H9 (cell line): Measurements from ENCODE around the gene DCDC2C. TPM values are rescaled to one million over a fixed set of nuclear protein-coding genes. Genes with fewer than 3 reads are reported as not detected.

Source experiments
- DNase-seq: peaks from one replicate; pipeline ENCODE4 v3.0.0-alpha.2; 2017
- H2AFZ ChIP-seq: one replicate; pipeline ENCODE4 v1.6.1; 2013; ENCODE audit warnings: mild to moderate bottlenecking, low read length, control low read depth, moderate library complexity
- H2AK5ac ChIP-seq: 2 replicates; pipeline ENCODE4 v1.6.1; 2013; ENCODE audit warnings: low read length, control low read depth, mixed read lengths; ENCODE audit not compliant: insufficient read length
- H2BK120ac ChIP-seq: one replicate; pipeline ENCODE4 v1.6.1; 2013; ENCODE audit warnings: low read depth, mild to moderate bottlenecking, low read length, control low read depth, inconsistent platforms; ENCODE audit not compliant: poor library complexity, severe bottlenecking
- H2BK12ac ChIP-seq: 2 replicates; pipeline ENCODE4 v1.6.1; 2013; ENCODE audit warnings: low read length, control low read depth, mixed read lengths, low read depth; ENCODE audit not compliant: insufficient read length
- H2BK15ac ChIP-seq: 2 replicates; pipeline ENCODE4 v1.6.1; 2013; ENCODE audit warnings: low read depth, low read length, control low read depth
- H2BK20ac ChIP-seq: one replicate; pipeline ENCODE4 v1.6.1; 2013; ENCODE audit warnings: low read depth, mild to moderate bottlenecking, low read length, control low read depth, inconsistent platforms; ENCODE audit not compliant: poor library complexity, severe bottlenecking
- H2BK5ac ChIP-seq: 2 replicates; pipeline ENCODE4 v1.6.1; 2013; ENCODE audit warnings: low read length, control low read depth, mixed read lengths; ENCODE audit not compliant: insufficient read length
- H3K14ac ChIP-seq: 2 replicates; pipeline ENCODE4 v1.6.1; 2013; ENCODE audit warnings: low read length, control low read depth; ENCODE audit not compliant: insufficient read depth
- H3K18ac ChIP-seq: 2 replicates; pipeline ENCODE4 v1.6.1; 2013; ENCODE audit warnings: low read depth, mild to moderate bottlenecking, mixed read lengths, low read length, control low read depth; ENCODE audit not compliant: insufficient read length
- H3K23ac ChIP-seq: 2 replicates; pipeline ENCODE4 v1.6.1; 2013; ENCODE audit warnings: low read length, control low read depth, mixed read lengths, low read depth; ENCODE audit not compliant: insufficient read length
- H3K23me2 ChIP-seq: 2 replicates; pipeline ENCODE4 v1.6.1; 2013; ENCODE audit warnings: low read depth, mild to moderate bottlenecking, mixed read lengths, low read length, control low read depth; ENCODE audit not compliant: insufficient read length, poor library complexity, severe bottlenecking
- H3K27ac ChIP-seq: 2 replicates; pipeline ENCODE4 v1.5.1; 2013; ENCODE audit warnings: low read length, control low read depth, mixed read lengths, low read depth; ENCODE audit not compliant: insufficient read length
- H3K27me3 ChIP-seq: 2 replicates; pipeline ENCODE4 v1.6.1; 2013; ENCODE audit warnings: low read length, control low read depth, inconsistent platforms; ENCODE audit not compliant: insufficient read depth
- H3K4ac ChIP-seq: 2 replicates; pipeline ENCODE4 v1.6.1; 2013; ENCODE audit warnings: low read depth, mild to moderate bottlenecking, control low read depth, inconsistent platforms, low read length, moderate library complexity
- H3K4me1 ChIP-seq: 2 replicates; pipeline ENCODE4 v1.6.1; 2013; ENCODE audit warnings: low read length, control low read depth, inconsistent platforms; ENCODE audit not compliant: insufficient read depth
- H3K4me2 ChIP-seq: 2 replicates; pipeline ENCODE4 v1.6.1; 2013; ENCODE audit warnings: low read length, control low read depth, mixed read lengths; ENCODE audit not compliant: insufficient read length, insufficient read depth
- H3K56ac ChIP-seq: 2 replicates; pipeline ENCODE4 v1.6.1; 2013; ENCODE audit warnings: low read depth, mild to moderate bottlenecking, mixed read lengths, low read length, control low read depth; ENCODE audit not compliant: insufficient read length
- H3K79me1 ChIP-seq: 2 replicates; pipeline ENCODE4 v1.6.1; 2013; ENCODE audit warnings: low read depth, mild to moderate bottlenecking, moderate library complexity, low read length, control low read depth, inconsistent platforms; ENCODE audit not compliant: insufficient read depth, poor library complexity, severe bottlenecking
- H3K79me2 ChIP-seq: 2 replicates; pipeline ENCODE4 v1.6.1; 2013; ENCODE audit warnings: low read length, control low read depth, inconsistent platforms; ENCODE audit not compliant: insufficient read depth
- H3K9ac ChIP-seq: 2 replicates; pipeline ENCODE4 v1.6.1; 2013; ENCODE audit warnings: low read length, control low read depth, mixed read lengths; ENCODE audit not compliant: insufficient read length; ENCODE audit errors: extremely low read depth
- H3K9me3 ChIP-seq: one replicate; pipeline ENCODE4 v1.6.1; 2013; ENCODE audit warnings: low read depth, low read length, inconsistent platforms; ENCODE audit not compliant: control insufficient read depth
- H3T11ph ChIP-seq: one replicate; pipeline ENCODE4 v1.6.1; 2013; ENCODE audit warnings: mild to moderate bottlenecking, low read length, control low read depth, inconsistent platforms
- H4K20me1 ChIP-seq: one replicate; pipeline ENCODE4 v1.6.1; 2013; ENCODE audit not compliant: control insufficient read depth, insufficient read length, insufficient read depth
- H4K5ac ChIP-seq: 2 replicates; pipeline ENCODE4 v1.6.1; 2013; ENCODE audit warnings: low read depth, mild to moderate bottlenecking, mixed read lengths, low read length, control low read depth; ENCODE audit not compliant: insufficient read length
- H4K8ac ChIP-seq: replicated peaks from 2 replicates; pipeline ENCODE4 v1.6.1; 2013; ENCODE audit warnings: low read length, control low read depth, mixed read lengths, low read depth; ENCODE audit not compliant: insufficient read length
- H4K91ac ChIP-seq: 2 replicates; pipeline ENCODE4 v1.6.1; 2013; ENCODE audit warnings: low read depth, mild to moderate bottlenecking, moderate library complexity, mixed read lengths, low read length, control low read depth; ENCODE audit not compliant: insufficient read length
- H3K27ac Mint-ChIP-seq, 3 experiments: 2 replicates in 2 of 3; 3 replicates in 1 of 3; pipeline ENCODE4 v1.8.0; 2020 to 2021; ENCODE audit warnings: mixed read lengths in 3 of 3, mild to moderate bottlenecking in 1 of 3, moderate library complexity in 1 of 3
- H3K27me3 Mint-ChIP-seq: 2 replicates; pipeline ENCODE4 v1.8.0; 2021; ENCODE audit warnings: low read depth, mild to moderate bottlenecking, moderate library complexity, mixed read lengths
- H3K36me3 Mint-ChIP-seq, 3 experiments: 2 replicates in 2 of 3; 3 replicates in 1 of 3; pipeline ENCODE4 v1.8.0; 2020 to 2021; ENCODE audit warnings: low read depth in 3 of 3, mixed read lengths in 3 of 3; ENCODE audit not compliant: insufficient read depth in 1 of 3
- H3K4me1 Mint-ChIP-seq, 2 experiments: 2 replicates each; pipeline ENCODE4 v1.8.0; 2020; ENCODE audit warnings: mixed read lengths in 2 of 2
- H3K4me3 Mint-ChIP-seq, 2 experiments: 2 replicates in 1 of 2; 3 replicates in 1 of 2; pipeline ENCODE4 v1.8.0; 2020 to 2021; ENCODE audit warnings: mild to moderate bottlenecking in 2 of 2, mixed read lengths in 2 of 2, moderate library complexity in 1 of 2
- H3K9me3 Mint-ChIP-seq, 2 experiments: 2 replicates in 1 of 2; 3 replicates in 1 of 2; pipeline ENCODE4 v1.8.0; 2020; ENCODE audit warnings: mild to moderate bottlenecking in 2 of 2, mixed read lengths in 2 of 2, moderate library complexity in 1 of 2
- WGBS: extraction: QIAGEN DNeasy Blood & Tissue Kit; methylation state at CpG from one replicate; pipeline ENCODE4 v1.1.7; 2013; ENCODE audit warnings: missing lambda C conversion rate, low lambda C conversion rate, mixed read lengths; ENCODE audit not compliant: insufficient read length; ENCODE audit errors: extremely low coverage; 5-methylcytosine and 5-hydroxymethylcytosine counted together
- total RNA-seq: library from RNA; stranded (reverse); gene quantifications from 2 replicates; pipeline ENCODE4 v1.2.1, GENCODE V29; 2021
- TF ChIP-seq, protein P1 (sequence below): fragments of 200-600 bp; sonication (generic); conservative IDR thresholded peaks from 3 replicates; pipeline ENCODE4 v1.8.0; 2021; ENCODE audit warnings: antibody characterized with exemption, mild to moderate bottlenecking

The DCDC2C gene
- total RNA-seq, 1 experiment from 2014 or later, result not detected

DNA sequence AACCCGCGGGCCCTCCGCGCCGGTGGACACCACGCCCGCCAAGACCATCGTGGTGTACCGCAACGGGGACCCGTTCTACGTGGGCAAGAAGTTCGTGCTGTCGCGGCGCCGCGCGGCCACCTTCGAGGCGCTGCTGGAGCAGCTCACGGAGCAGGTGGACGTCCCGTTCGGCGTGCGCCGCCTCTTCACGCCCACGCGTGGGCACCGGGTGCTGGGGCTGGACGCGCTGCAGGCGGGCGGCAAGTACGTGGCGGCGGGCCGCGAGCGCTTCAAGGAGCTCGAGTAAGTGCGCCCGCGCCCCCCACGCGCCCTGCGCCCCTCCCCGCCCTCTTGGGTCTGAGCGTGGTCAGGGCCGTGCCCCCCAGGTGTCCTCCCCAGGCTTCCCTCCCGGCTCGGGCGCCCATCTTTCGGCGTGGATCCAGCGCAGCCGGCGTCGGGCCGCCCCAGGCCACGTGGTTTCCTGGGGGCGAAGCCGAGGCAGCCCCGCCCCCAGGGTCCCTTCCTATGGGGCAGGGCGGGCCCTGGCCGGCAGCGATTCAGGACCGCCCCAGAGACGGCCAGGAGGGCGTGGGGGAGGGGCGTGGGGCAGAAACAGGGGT is 481 bp downstream of the DCDC2C start:
- WGBS, result no CpG with 5 or more reads among the region's 73 CpGs

More for the DNA sequence above, 481 bp downstream of the DCDC2C start:
- H3K9me3 Mint-ChIP-seq, result peaks cover 7 to 8% of the 10 kb centered on the region in 2 experiments
- Histone ChIP-seq H2BK5ac (no peak overlapping the region), H4K5ac (no peak overlapping the region), H3K27me3 (no peaks in the 10 kb centered on the region; the same call in 1 of the 2 replicates), H3K4me2 (no peak overlapping the region), H2AK5ac (no peak overlapping the region), H3T11ph (no peak overlapping the region), H2BK12ac (no peak overlapping the region), H4K91ac (no peak overlapping the region), H3K56ac (no peak overlapping the region), H3K23me2 (no peaks in the 10 kb centered on the region), H3K4ac (no peak overlapping the region), H4K20me1 (no peaks in the 10 kb centered on the region), H3K4me1 (no peaks in the 10 kb centered on the region; the same call in 1 of the 2 replicates), H3K9ac (no peak overlapping the region), H2BK15ac (no peak overlapping the region), H3K79me2 (no peaks in the 10 kb centered on the region), H2AFZ (no peak overlapping the region), H4K8ac (no peak overlapping the region), H3K27ac (no peak overlapping the region), H3K9me3 (no peaks in the 10 kb centered on the region), H3K23ac (no peak overlapping the region), H2BK120ac (no peak overlapping the region), H3K14ac (no peak overlapping the region), H3K18ac (no peak overlapping the region), H2BK20ac (no peak overlapping the region), H3K79me1 (no peaks in the 10 kb centered on the region)
- no peak for DNase-seq
- no peak overlapping the region for H3K4me3 Mint-ChIP-seq
- TF ChIP-seq, protein P1, sequence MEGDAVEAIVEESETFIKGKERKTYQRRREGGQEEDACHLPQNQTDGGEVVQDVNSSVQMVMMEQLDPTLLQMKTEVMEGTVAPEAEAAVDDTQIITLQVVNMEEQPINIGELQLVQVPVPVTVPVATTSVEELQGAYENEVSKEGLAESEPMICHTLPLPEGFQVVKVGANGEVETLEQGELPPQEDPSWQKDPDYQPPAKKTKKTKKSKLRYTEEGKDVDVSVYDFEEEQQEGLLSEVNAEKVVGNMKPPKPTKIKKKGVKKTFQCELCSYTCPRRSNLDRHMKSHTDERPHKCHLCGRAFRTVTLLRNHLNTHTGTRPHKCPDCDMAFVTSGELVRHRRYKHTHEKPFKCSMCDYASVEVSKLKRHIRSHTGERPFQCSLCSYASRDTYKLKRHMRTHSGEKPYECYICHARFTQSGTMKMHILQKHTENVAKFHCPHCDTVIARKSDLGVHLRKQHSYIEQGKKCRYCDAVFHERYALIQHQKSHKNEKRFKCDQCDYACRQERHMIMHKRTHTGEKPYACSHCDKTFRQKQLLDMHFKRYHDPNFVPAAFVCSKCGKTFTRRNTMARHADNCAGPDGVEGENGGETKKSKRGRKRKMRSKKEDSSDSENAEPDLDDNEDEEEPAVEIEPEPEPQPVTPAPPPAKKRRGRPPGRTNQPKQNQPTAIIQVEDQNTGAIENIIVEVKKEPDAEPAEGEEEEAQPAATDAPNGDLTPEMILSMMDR, result no peak
- peaks cover 0 to 6% (median 3%) of the 10 kb centered on the region in 3 experiments; a peak in 2 of 7 replicates for H3K36me3 Mint-ChIP-seq
- peaks cover 13 to 14% of the 10 kb centered on the region in 2 experiments for H3K4me1 Mint-ChIP-seq
- peaks cover 71% of the 10 kb centered on the region for H3K27me3 Mint-ChIP-seq
- no peak overlapping the region for H3K27ac Mint-ChIP-seq
